Limb (tissue), 2 donors: ENCODE measurements around the gene CTBP2.

Source experiments
- DNase-seq, 2 donors: peaks; one replicate each; pipeline ENCODE4 v3.0.0-alpha.2; 2016; ENCODE audit errors: extremely low spot score in 2 of 2

CTBP2 gene

GRCh38 chr10:125024497-125025234, 135.7 kb downstream of the CTBP2 start:
- DNase-seq = no peak

GRCh38 chr10:125023862-125024496, 136.4 kb downstream of the CTBP2 start:
- DNase-seq = no peak

DNA sequence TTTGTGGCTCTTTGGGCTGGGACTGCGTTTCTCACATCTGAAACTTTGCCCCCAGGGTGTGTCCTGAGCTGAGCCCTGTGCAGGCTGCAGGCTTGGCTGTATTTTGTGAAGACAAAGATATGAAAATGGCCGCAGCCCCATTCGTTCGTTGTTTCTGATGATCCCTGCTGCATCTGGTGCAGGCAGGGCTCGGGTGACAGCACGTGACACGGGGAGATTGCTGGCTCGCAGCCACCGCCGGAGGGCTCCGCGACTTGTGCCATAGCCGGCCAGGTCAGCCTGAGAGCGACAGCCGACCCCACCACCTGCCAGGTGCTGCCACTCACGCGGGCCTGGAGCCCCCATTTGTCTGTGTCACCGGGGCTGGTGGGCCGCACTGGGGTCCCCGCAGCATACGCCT, 137.1 kb downstream of the CTBP2 start:
- peak in 1 of 2 donors; percentile 62 for DNase-seq

DNA sequence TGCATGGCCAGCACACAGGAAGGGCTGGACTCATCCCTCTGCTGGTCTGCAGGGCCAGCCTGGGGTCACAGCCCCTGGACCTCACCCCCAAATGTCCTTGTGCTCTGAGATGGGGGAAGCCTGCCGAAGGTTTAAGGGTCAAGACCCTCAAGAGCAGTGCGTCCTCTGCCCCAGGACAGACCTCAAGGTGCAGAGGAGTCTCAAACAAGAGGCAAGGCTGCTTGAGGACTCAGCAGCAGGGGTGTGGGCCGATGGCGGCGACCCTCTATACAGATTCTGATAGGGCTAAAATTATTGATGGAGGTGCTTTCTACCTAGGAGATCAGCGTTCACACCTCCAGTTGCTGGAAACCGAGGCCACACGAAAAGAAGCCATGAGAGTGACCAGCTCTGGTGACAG, 137.7 kb downstream of the CTBP2 start:
- no peak for DNase-seq

GRCh38 chr10:125021686-125022344, 138.5 kb downstream of the CTBP2 start:
- DNase-seq = no peak

GRCh38 chr10:125020871-125021270, 139.5 kb downstream of the CTBP2 start:
- DNase-seq = no peak

DNA sequence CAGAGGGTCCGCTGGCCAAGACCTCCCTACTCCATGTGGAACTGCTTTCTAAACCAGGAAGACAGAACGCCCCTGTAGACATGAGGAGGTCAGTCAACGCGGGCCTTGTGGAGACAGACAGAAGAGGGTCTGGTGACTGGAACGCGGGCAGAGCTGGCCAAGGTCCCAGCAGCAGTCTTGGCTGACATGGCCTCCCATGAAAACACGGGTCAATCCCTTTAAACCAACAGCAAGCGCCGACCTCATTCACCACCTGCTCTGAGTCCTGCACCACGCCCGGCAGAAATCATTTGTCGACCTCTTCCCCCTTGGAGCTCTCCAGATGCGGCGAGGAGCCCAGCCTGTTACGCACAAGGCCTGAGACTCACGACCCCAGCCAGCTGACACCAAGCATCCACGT, 140.0 kb downstream of the CTBP2 start:
- no peak for DNase-seq

DNA sequence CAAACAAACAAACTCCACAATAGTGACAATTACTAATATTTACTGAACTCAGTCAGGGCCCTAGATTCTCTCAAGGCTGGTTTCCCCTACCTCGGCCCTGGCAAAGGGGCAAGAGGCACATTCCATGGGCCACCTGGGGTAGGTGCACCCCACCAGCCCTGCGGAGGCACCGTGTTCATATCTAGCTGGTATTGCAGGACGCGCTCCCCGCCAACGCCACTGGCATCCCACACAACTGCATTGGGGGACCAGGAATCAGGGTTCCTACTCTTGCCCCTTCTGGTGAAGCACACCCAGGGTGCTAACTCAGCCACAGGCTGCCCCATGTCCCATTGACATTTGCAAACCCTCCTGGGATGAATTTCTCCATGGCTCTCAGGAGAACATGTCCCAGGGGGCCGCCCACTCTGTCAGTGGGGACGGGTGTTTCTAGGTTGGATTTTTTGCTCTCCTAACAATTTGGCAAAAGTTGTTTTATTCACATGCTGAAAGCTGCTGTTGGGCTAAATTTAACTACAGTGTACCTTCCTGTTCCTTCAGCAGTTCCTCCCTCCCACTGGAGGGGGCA, 141.7 kb downstream of the CTBP2 start:
- no peak for DNase-seq

DNA sequence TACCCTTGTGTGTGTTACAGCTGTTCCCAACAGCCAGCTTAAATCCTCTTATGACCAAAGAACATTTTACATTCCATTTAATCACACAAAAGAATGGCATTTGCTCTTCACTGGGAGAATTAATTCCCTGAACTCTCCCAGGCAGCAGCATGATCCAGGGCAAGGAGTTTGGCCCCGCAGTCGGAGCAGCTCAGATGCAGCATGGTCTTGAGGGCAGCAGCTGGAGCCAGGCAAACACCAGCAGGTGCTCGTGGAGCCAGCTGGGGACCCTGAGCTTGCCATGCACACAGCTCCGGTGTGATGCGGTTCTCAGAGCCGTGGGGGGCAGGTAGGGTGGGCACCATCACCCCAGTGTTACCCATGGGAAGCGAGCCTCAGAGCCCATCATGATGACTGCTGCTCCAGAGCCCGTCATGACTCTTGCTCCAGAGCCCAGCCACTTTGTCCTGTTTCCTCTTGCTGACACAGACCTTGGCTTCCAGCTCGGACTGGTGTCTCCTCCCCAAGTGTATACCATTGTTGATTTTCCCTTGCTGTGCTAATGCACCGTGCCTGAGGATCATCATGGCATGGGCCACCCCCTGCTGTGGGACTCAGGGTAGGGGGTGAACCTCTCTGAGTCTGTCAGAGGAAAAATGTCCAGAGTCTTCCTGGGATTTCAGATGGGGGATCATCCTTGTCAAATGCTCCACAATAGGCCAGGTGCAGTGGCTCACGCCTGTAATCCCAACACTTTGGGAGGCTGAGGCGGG, 142.6 kb downstream of the CTBP2 start:
- DNase-seq = no peak

- DNase-seq = no peak
These were observed 143.7 kb downstream of the CTBP2 start for GRCh38 chr10:125016611-125017202.

DNA sequence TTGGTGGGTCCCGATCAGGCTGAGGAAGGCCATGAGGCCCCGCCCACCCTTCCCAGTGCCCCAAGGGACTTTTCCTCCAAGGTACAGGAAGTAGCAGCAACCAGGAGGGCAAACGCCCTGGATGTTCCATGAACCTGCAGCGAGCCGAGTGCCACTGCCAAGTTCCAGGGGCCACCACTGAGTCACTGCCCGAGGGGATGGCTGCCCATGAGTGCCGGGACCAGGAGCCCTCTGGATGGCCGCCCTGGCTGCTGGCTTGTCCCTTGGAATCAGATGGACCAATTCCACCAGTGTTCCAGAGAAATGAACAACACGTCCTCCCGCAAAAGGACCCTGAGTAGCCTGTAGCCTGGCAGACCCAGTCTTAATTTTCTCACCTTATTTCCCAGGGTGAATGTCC, 144.2 kb downstream of the CTBP2 start:
- no peak for DNase-seq

DNA sequence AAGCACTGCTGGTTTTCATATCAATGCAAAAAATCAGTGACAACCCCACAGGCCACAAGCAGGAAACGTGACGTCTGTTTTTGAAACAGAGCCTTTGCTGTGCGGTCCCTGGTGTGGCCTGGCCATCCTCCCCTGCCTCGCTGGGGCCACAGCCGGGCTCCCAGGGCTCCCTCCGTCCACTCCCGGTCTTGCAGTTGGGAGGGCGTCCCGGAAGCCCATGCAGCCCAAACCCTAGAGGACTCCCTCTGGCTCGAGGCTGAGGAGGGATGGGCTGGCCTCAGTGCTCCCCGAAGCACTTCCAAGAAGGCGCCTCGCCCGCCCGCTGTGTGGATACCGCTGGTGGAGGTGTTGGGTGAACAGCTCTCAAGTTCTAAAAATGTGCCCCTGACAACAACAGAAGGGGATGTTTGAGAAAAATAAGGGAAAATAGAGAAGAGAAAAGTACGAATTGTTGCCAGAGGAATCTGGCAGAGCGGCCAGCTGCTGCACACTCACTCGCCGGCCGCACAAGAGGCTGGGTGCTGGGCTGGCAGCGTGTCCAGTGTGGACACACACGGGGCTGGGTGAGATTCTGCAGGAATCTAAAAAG, 144.9 kb downstream of the CTBP2 start:
- no peak for DNase-seq

DNA sequence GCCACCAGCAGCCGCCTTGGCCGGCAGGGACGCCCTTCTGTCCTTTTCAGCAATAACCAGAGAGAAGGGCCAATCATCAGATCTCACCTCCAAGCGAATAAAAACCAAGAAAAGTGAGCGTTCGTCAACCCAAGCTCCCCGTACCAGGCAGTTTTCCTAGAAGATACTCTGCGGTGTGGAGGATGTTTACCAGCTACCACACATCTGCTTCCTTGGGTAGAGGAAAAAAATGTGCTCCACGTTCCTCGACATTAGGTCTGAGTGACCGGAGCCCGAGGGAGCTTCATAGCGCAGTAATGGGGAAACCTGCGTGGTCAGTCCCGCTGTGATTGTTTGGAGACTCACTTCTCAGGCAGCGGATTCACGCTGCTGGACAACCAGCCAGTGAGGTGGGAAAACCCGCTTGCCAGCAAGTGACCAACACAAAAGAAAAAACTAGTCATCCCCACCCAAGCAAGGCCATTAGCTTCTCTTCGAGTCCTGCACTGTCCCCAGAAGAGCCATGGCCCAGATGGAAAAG, 145.5 kb downstream of the CTBP2 start:
- no peak for DNase-seq

GRCh38 chr10:125014086-125014830, 146.1 kb downstream of the CTBP2 start:
- DNase-seq = no peak

DNA sequence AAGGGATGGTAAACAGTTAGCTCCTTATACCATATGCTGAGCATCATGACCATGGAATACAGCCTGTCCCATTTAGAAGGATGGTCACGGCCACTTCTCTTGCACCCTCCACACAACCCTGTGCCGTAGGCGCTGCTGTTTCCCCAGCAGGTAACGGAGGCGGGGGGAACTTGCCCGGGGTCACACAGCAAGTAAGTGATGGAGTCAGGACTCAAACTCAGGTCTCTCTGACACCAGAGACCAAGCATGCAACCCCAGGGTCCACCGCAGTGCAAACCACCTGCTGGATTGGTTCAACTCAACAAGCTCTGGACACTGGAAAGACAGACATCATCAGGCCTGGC, 146.9 kb downstream of the CTBP2 start:
- DNase-seq = no peak

- DNase-seq = no peak
These were observed 147.4 kb downstream of the CTBP2 start for GRCh38 chr10:125012851-125013528.

DNA sequence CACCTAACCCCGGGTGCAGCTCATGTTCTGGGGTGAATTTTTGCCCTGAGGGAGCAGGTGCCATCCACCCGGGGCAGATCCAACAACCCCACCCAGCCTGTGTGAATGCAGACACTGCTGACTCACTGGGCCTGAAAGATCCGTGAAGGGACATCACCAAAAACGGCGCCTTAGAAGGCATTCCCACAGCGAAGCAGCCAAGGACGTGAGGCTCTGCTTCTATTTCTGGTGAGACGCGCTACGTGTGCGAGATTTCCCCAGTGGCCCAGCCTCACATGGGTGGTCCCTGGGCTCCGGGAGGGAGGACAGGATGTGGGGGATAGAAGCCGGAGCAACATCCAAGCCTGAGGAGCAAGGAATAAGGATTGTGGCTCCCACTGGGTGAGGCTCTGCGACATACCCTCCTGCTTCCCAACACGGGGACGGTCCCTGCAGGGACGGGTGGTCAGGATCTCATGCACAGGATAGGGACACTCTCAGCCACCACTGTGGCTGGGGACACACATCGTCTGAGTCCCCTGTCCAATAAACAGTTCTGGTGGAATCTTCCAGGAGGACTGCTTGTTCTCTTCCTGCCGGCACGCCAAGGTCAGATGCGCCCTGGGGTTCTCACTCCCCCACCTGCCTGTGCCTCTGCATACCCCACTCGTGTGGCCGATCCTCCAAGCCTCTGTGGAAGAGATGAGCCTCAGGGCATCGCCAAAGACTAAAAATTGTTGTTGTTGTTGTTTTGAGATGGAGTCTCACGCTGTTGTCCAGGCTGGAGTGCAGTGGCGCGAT, 148.2 kb downstream of the CTBP2 start:
- no peak for DNase-seq

DNA sequence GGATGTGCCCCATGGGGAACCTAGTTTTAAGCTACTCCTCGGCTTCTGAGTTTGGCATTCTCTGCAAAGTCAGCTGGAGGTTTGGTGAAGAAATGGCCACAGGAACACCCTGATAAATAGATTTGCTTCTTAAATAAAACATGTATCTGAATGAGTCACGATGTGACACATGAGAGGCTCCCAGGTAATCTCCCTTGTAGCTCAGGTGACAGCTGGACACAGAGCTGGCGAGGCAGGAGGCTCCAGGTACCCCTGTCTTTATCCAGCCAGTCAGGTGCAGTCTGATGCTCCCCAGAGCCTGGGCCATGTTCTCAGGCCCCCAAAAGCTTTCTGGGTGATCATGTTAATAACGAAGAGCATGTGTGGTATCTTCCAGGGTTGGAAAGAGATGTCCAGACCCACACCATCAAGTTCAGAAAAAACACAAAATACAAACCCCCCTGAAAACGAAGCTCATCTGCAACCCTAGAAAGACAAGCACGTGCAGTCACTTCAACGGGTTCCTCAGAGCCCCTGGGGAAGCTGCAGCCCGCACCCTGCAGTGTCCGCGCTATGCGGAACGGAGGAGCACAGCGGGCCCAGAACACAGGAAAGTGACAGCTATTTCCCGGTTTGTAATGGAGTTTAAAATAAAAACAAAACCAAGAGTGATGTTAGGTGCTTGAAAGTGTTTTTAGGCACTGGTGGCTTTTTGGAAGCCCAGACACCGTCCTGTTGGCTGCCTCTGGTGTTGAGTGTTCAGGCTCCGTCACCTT, 149.0 kb downstream of the CTBP2 start:
- no peak for DNase-seq
